Peyer's patch (tissue), 4 donors: ENCODE data around the gene FSTL5.

Experiments
- POLR2A ChIP-seq, 2 donors: fragments of 450-650 bp; IDR thresholded peaks; one replicate each; pipeline ENCODE4 v1.5.1; 2017; ENCODE audit warnings: antibody characterized with exemption in 2 of 2, mild to moderate bottlenecking in 2 of 2, moderate library complexity in 2 of 2
- TF ChIP-seq, protein P1 (sequence below), 6 experiments: fragments of 450-650 bp in 4 of 6; fragments of 200-600 bp in 2 of 6; sonication (generic) in 1 of 6; IDR thresholded peaks; one replicate each; pipeline ENCODE4 v1.5.1; 2017 to 2019; ENCODE audit warnings: antibody characterized with exemption in 6 of 6, mild to moderate bottlenecking in 3 of 6, moderate library complexity in 1 of 6

DNA sequence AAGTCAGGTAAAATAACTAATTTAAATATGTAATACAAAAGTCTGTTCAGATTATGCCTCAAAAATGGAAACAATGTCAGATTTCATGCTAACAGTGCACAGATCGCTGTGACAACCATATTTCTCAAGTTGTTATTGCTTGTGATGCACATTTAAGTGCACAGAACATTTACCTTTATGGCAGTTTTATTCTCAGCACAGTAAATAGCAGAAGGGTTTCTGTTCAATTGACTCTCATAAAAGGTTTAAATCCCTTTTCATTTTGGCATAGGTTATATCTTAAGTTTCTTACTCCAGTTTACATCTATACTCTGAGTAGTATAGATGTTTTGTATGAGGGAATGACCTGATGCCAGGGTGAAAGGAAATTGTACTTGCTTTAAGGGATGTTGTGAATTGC is 247.8 kb downstream of the FSTL5 start:
- no peak for TF ChIP-seq POLR2A (IDR thresholded peaks at IDR 0.05)
- TF ChIP-seq, protein P1, sequence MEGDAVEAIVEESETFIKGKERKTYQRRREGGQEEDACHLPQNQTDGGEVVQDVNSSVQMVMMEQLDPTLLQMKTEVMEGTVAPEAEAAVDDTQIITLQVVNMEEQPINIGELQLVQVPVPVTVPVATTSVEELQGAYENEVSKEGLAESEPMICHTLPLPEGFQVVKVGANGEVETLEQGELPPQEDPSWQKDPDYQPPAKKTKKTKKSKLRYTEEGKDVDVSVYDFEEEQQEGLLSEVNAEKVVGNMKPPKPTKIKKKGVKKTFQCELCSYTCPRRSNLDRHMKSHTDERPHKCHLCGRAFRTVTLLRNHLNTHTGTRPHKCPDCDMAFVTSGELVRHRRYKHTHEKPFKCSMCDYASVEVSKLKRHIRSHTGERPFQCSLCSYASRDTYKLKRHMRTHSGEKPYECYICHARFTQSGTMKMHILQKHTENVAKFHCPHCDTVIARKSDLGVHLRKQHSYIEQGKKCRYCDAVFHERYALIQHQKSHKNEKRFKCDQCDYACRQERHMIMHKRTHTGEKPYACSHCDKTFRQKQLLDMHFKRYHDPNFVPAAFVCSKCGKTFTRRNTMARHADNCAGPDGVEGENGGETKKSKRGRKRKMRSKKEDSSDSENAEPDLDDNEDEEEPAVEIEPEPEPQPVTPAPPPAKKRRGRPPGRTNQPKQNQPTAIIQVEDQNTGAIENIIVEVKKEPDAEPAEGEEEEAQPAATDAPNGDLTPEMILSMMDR (IDR thresholded peaks at IDR 0.05): no peak
